Lower leg skin (tissue), 3 donors: Measurements from ENCODE around the gene RIGI.

Experiments
- POLR2A ChIP-seq, 2 donors: fragments of 450-650 bp; IDR thresholded peaks; one replicate each; pipeline ENCODE4 v1.6.1; 2016 to 2017; ENCODE audit warnings: antibody characterized with exemption in 2 of 2, mild to moderate bottlenecking in 1 of 2, moderate library complexity in 1 of 2
- TF ChIP-seq, protein P1 (sequence below), 3 donors: fragments of 450-650 bp; IDR thresholded peaks; one replicate each; pipeline ENCODE4 v1.5.1; 2016; ENCODE audit warnings: antibody characterized with exemption in 3 of 3, mild to moderate bottlenecking in 3 of 3, moderate library complexity in 2 of 3

DNA sequence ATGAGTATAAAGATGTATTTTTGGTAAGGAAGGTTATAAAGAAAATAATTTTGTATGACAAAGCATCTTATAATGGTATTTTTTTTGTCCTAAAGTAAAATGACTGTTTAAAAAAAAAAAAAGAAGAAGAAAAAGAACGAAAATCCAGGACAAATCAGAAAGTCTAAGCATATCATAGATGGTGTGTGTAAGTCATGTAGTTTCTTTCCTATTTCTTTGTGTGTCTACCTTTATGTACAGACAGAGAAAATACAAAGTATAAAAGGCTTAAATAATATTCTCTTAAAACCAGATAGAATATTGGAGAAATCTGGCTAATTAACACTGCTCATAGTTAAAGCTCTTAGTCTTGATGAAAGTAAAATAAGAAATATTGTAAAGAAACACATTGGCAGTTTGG lies 7.7 kb downstream of the RIGI start:
- TF ChIP-seq, protein P1, sequence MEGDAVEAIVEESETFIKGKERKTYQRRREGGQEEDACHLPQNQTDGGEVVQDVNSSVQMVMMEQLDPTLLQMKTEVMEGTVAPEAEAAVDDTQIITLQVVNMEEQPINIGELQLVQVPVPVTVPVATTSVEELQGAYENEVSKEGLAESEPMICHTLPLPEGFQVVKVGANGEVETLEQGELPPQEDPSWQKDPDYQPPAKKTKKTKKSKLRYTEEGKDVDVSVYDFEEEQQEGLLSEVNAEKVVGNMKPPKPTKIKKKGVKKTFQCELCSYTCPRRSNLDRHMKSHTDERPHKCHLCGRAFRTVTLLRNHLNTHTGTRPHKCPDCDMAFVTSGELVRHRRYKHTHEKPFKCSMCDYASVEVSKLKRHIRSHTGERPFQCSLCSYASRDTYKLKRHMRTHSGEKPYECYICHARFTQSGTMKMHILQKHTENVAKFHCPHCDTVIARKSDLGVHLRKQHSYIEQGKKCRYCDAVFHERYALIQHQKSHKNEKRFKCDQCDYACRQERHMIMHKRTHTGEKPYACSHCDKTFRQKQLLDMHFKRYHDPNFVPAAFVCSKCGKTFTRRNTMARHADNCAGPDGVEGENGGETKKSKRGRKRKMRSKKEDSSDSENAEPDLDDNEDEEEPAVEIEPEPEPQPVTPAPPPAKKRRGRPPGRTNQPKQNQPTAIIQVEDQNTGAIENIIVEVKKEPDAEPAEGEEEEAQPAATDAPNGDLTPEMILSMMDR (IDR thresholded peaks at IDR 0.05): no peak
- no peak for TF ChIP-seq POLR2A (IDR thresholded peaks at IDR 0.05)
